LNCaP clone FGC (cell line): ENCODE data around the gene RUNX2.
A peak's percentile ranks its signal among the peaks of the same experiment; 100 is the strongest.

ENCODE experiments used
- DNase-seq: peaks from one replicate; pipeline ENCODE4 v3.0.0-alpha.2; 2011; ENCODE audit warnings: low read depth
- H3K4me3 ChIP-seq: 2 replicates; pipeline ENCODE4 v1.5.1; 2011; ENCODE audit warnings: mild to moderate bottlenecking, low read depth, low read length, control low read depth
- CTCF ChIP-seq: IDR thresholded peaks from 2 replicates; pipeline ENCODE4 v1.5.1; 2012; ENCODE audit warnings: mild to moderate bottlenecking; ENCODE audit not compliant: control insufficient read depth, insufficient read depth; ENCODE audit errors: extremely low read depth

Gene RUNX2

GRCh38 chr6:45378334-45378926 lies 50.3 kb downstream of the RUNX2 start:
- peak overlapping the region; percentile 78 for H3K4me3 ChIP-seq
- no peak for TF ChIP-seq CTCF

GRCh38 chr6:45382391-45382790 lies 54.3 kb downstream of the RUNX2 start:
- no peak overlapping the region for H3K4me3 ChIP-seq
- no peak for DNase-seq
- TF ChIP-seq CTCF, result no peak

More at GRCh38 chr6:45378334-45378926, 50.3 kb downstream of the RUNX2 start:
- no peak for DNase-seq

DNA sequence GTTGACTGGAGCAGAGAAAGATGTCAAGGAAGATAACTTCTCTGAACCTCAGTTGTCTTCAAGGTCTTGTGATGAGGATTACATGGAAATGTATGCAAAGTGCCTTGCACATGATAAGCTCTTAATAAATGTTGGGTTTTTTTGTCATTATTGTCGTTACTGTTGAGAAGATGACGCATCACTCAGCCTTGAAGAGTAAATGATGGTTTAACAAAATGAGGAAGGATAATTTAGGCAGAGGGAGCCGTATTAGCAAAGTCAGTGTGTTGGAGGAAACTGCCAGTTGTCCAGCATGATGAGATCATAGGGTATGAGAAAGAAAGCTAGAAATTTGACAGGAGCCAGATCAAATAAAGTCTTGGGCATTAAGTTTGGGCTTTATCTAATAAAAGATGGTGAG lies 58.4 kb downstream of the RUNX2 start:
- DNase-seq, result no peak

DNA sequence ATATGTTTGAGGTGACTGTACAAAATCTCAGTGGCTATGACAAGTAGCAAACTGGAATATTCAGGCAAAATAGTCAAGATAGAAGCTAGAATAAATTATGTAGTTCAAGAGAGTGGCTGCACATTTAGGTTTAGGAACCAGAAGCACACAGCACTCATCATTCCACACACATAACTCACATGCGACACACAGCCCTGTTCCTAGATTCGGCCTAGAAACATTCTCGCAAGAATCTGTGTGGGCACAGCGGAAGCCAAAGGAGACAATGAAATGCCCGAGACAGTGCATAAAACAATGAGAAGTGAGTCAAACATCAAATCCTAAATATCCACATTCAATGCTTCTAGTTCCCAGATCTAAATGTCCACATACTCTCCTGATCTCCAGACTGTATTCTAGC lies 59.1 kb downstream of the RUNX2 start:
- no peak overlapping the region for H3K4me3 ChIP-seq
- no peak for DNase-seq
- no peak for TF ChIP-seq CTCF

More for the DNA sequence above, 58.4 kb downstream of the RUNX2 start:
- TF ChIP-seq CTCF, result no peak
- H3K4me3 ChIP-seq, result no peak overlapping the region

DNA sequence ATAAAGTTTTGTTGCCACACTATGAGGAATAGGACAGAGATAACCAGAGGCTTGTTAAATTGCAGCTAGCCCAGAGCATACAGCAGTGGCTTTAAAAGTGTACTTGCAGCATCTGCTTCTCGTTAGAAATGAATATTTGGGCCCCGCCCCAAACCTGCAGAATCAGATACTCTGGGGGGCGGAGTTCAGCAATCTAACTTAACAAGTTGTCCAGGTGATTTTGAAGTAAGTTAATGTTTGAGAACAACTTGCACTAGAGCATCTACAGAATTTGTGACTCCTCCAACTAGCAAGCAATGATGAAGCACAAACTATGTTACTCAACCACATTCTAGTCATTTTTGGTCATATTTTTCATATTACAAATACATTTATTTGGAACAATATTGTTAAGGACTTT lies 60.2 kb downstream of the RUNX2 start:
- H3K4me3 ChIP-seq, result no peak overlapping the region

DNA sequence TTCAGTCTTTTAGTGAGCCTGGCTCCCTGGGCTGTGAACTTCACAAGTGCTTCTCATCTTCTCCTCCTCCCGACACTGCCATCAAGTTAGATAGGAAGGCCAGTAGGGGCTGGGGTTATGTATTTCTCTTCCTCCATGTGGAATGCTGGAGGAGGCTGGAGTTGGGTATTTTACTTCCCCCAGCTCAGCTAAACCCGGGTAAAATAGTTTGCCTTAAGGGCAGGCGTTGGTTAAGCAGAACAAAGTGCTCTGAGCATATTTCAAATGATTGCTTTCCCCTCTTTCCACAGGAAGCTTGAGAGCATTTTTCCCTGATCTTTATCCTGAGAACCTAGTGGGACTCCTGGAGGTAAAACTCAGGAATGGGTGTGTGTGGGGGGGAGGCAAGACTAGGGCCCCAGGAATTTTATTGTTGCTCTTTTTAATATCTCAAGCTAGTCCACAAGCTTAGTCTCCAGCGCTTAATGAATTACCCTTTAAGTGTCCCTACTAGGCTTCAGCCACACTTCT lies 66.5 kb downstream of the RUNX2 start:
- no peak overlapping the region for H3K4me3 ChIP-seq
- no peak for TF ChIP-seq CTCF
- DNase-seq, result no peak

More for the DNA sequence above, 60.2 kb downstream of the RUNX2 start:
- TF ChIP-seq CTCF, result no peak
- no peak for DNase-seq
